GM06990 (cell line): ENCODE data around the gene OR4F6.
"Not testable (repeated sequence)": the region's sequence is repeated elsewhere in the genome, so short reads cannot be mapped to it uniquely, and the experiment has no call there.

Experiments used
- DNase-seq: peaks from one replicate; pipeline ENCODE4 v3.0.0-alpha.2; 2011; ENCODE audit not compliant: insufficient read length; ENCODE audit errors: extremely low read depth
- H3K27me3 ChIP-seq: replicated peaks from 2 replicates; pipeline ENCODE4 v1.6.0; 2011; ENCODE audit warnings: low read length; ENCODE audit not compliant: control insufficient read depth, insufficient read depth
- H3K36me3 ChIP-seq: 2 replicates; pipeline ENCODE4 v1.5.1; 2011; ENCODE audit warnings: low read length; ENCODE audit not compliant: control insufficient read depth, insufficient read depth
- H3K4me3 ChIP-seq: replicated peaks from 2 replicates; pipeline ENCODE4 v1.5.1; 2011; ENCODE audit warnings: low read depth, mild to moderate bottlenecking, control low read depth, low read length
- CTCF ChIP-seq: IDR thresholded peaks from 2 replicates; pipeline ENCODE4 v1.5.1; 2011; ENCODE audit warnings: low read length, control low read depth, mild to moderate bottlenecking, inconsistent platforms; ENCODE audit not compliant: insufficient read depth, poor library complexity, severe bottlenecking

OR4F6 gene

GRCh38 chr15:101803209-101803608 lies at the start of gene OR4F6:
Gene OR4F6 (plus strand): TSS chr15:101803509. CDS start chr15:101805720, 2,211 bp downstream.
- no peak for TF ChIP-seq CTCF
- DNase-seq = no peak
- H3K27me3 ChIP-seq = no peaks in the 10 kb centered on the region
- H3K36me3 ChIP-seq = no peaks in the 10 kb centered on the region
- H3K4me3 ChIP-seq = no peak within 1 kb of the TSS

GRCh38 chr15:101764669-101765339 lies 38.5 kb upstream of the OR4F6 start:
- not testable (repeated sequence) for H3K36me3 ChIP-seq, H3K27me3 ChIP-seq, DNase-seq, H3K4me3 ChIP-seq

GRCh38 chr15:101765340-101765671 lies 38.0 kb upstream of the OR4F6 start:
- not testable (repeated sequence) for H3K36me3 ChIP-seq, H3K27me3 ChIP-seq, DNase-seq, H3K4me3 ChIP-seq

GRCh38 chr15:101765772-101766456 lies 37.4 kb upstream of the OR4F6 start:
- no peak overlapping the region for H3K4me3 ChIP-seq
- no peak for DNase-seq
- H3K36me3 ChIP-seq = no peaks in the 10 kb centered on the region
- no peak for TF ChIP-seq CTCF
- H3K27me3 ChIP-seq = no peaks in the 10 kb centered on the region

- not testable (repeated sequence) for H3K4me3 ChIP-seq, H3K36me3 ChIP-seq, H3K27me3 ChIP-seq
- peak; percentile 30 for DNase-seq
Observed at GRCh38 chr15:101767083-101767640, 36.1 kb upstream of the OR4F6 start.

- H3K27me3 ChIP-seq = peaks cover 1% of the 10 kb centered on the region
- no peaks in the 10 kb centered on the region for H3K36me3 ChIP-seq
- H3K4me3 ChIP-seq = no peak overlapping the region
- TF ChIP-seq CTCF = no peak
- no peak for DNase-seq
Observed at GRCh38 chr15:101772921-101773320, 30.4 kb upstream of the OR4F6 start.

GRCh38 chr15:101773496-101774100 lies 29.7 kb upstream of the OR4F6 start:
- TF ChIP-seq CTCF = peak; percentile 51
- no peak for DNase-seq
- Histone ChIP-seq H3K36me3 (no peaks in the 10 kb centered on the region), H3K4me3 (no peak overlapping the region), H3K27me3 (peaks cover 1% of the 10 kb centered on the region)
